Mesenchymal stem cell (in vitro differentiated cells and primary cell): Measurements from ENCODE around the gene TM9SF3.
A peak's percentile ranks its signal among the peaks of the same experiment; 100 is the strongest.

Experiments
- DNase-seq: peaks from one replicate; pipeline ENCODE4 v3.0.0-alpha.2; 2013
- H2AFZ ChIP-seq: one replicate; pipeline ENCODE4 v1.6.1; 2013; ENCODE audit warnings: low read depth, mild to moderate bottlenecking, control low read depth, inconsistent platforms, low read length, moderate library complexity
- H2AK5ac ChIP-seq: 2 replicates; pipeline ENCODE4 v1.6.1; 2013; ENCODE audit warnings: low read length, moderate library complexity, mild to moderate bottlenecking, inconsistent platforms; ENCODE audit not compliant: severe bottlenecking
- H2BK120ac ChIP-seq: one replicate; pipeline ENCODE4 v1.6.1; 2013; ENCODE audit warnings: low read depth, mild to moderate bottlenecking, inconsistent platforms, low read length, moderate library complexity
- H2BK12ac ChIP-seq, 2 experiments: one replicate each; pipeline ENCODE4 v1.6.1; 2013; ENCODE audit warnings: inconsistent platforms in 2 of 2, low read length in 2 of 2, mild to moderate bottlenecking in 2 of 2, moderate library complexity in 2 of 2, control low read depth in 1 of 2
- H2BK15ac ChIP-seq: one replicate; pipeline ENCODE4 v1.6.1; 2013; ENCODE audit warnings: mild to moderate bottlenecking, low read depth, inconsistent platforms; ENCODE audit not compliant: poor library complexity, severe bottlenecking
- H2BK5ac ChIP-seq: 2 replicates; pipeline ENCODE4 v1.6.1; 2013; ENCODE audit warnings: low read depth, mild to moderate bottlenecking, low read length, control low read depth, inconsistent platforms; ENCODE audit not compliant: poor library complexity, severe bottlenecking
- H3K14ac ChIP-seq, 2 experiments: one replicate each; pipeline ENCODE4 v1.6.1; 2013; ENCODE audit warnings: inconsistent platforms in 2 of 2, low read length in 2 of 2, control low read depth in 1 of 2, mild to moderate bottlenecking in 1 of 2, moderate library complexity in 1 of 2
- H3K18ac ChIP-seq, 2 experiments: one replicate each; pipeline ENCODE4 v1.6.1; 2013; ENCODE audit warnings: inconsistent platforms in 2 of 2, low read length in 2 of 2, control low read depth in 1 of 2, low read depth in 1 of 2, mild to moderate bottlenecking in 1 of 2
- H3K23ac ChIP-seq, 2 experiments: one replicate each; pipeline ENCODE4 v1.6.1; 2013; ENCODE audit warnings: inconsistent platforms in 2 of 2, low read length in 2 of 2, mild to moderate bottlenecking in 2 of 2, moderate library complexity in 2 of 2, control low read depth in 1 of 2
- H3K27ac ChIP-seq: 2 replicates; pipeline ENCODE4 v1.5.1; 2013; ENCODE audit warnings: mild to moderate bottlenecking, moderate library complexity, low read length, control low read depth, inconsistent platforms; ENCODE audit not compliant: poor library complexity, severe bottlenecking
- H3K27me3 ChIP-seq, 2 experiments: 2 replicates each; pipeline versions ENCODE4 v1.6.1 to v1.7.0; 2013; ENCODE audit warnings: low read length in 2 of 2, mild to moderate bottlenecking in 2 of 2, moderate library complexity in 2 of 2, control low read depth in 1 of 2, inconsistent platforms in 1 of 2; ENCODE audit not compliant: control insufficient read depth in 1 of 2, insufficient read depth in 1 of 2
- H3K36me3 ChIP-seq, 2 experiments: 2 replicates each; pipeline versions ENCODE4 v1.6.1 to v1.7.0; 2013; ENCODE audit warnings: low read length in 2 of 2, control low read depth in 1 of 2, inconsistent platforms in 1 of 2, low read depth in 1 of 2, mild to moderate bottlenecking in 1 of 2; ENCODE audit not compliant: insufficient read depth in 2 of 2, control insufficient read depth in 1 of 2
- H3K4ac ChIP-seq, 2 experiments: one replicate each; pipeline ENCODE4 v1.6.1; 2013; ENCODE audit warnings: inconsistent platforms in 2 of 2, low read length in 2 of 2, mild to moderate bottlenecking in 2 of 2, moderate library complexity in 2 of 2, control low read depth in 1 of 2, low read depth in 1 of 2
- H3K4me1 ChIP-seq: 2 replicates; pipeline ENCODE4 v1.6.1; 2013; ENCODE audit warnings: low read depth, low read length, control low read depth; ENCODE audit not compliant: control insufficient read depth, insufficient read depth
- H3K4me2 ChIP-seq: 2 replicates; pipeline ENCODE4 v1.6.1; 2013; ENCODE audit warnings: low read length, mild to moderate bottlenecking, inconsistent platforms; ENCODE audit not compliant: poor library complexity, severe bottlenecking
- H3K4me3 ChIP-seq, 2 experiments: 2 replicates each; pipeline versions ENCODE4 v1.5.1 to v1.7.0; 2013; ENCODE audit warnings: low read length in 2 of 2, mild to moderate bottlenecking in 2 of 2, control low read depth in 1 of 2, low read depth in 1 of 2; ENCODE audit not compliant: insufficient read depth in 1 of 2
- H3K79me1 ChIP-seq: replicated peaks from 2 replicates; pipeline ENCODE4 v1.6.1; 2013; ENCODE audit warnings: mild to moderate bottlenecking, control low read depth, low read length, inconsistent platforms; ENCODE audit not compliant: poor library complexity, severe bottlenecking
- H3K9ac ChIP-seq: 2 replicates; pipeline ENCODE4 v1.7.0; 2013; ENCODE audit warnings: mild to moderate bottlenecking, low read length, moderate library complexity
- H3K9me3 ChIP-seq: 2 replicates; pipeline ENCODE4 v1.7.0; 2013; ENCODE audit warnings: mild to moderate bottlenecking, low read length; ENCODE audit not compliant: control insufficient read depth
- H4K8ac ChIP-seq: one replicate; pipeline ENCODE4 v1.6.1; 2013; ENCODE audit warnings: inconsistent platforms, mild to moderate bottlenecking, low read length, moderate library complexity
- H4K91ac ChIP-seq: one replicate; pipeline ENCODE4 v1.6.1; 2013; ENCODE audit warnings: mild to moderate bottlenecking, low read length, inconsistent platforms
- WGBS: methylation state at CpG from one replicate; pipeline ENCODE4 v1.1.7; 2013; ENCODE audit warnings: mixed read lengths; 5-methylcytosine and 5-hydroxymethylcytosine counted together

Gene TM9SF3

DNA sequence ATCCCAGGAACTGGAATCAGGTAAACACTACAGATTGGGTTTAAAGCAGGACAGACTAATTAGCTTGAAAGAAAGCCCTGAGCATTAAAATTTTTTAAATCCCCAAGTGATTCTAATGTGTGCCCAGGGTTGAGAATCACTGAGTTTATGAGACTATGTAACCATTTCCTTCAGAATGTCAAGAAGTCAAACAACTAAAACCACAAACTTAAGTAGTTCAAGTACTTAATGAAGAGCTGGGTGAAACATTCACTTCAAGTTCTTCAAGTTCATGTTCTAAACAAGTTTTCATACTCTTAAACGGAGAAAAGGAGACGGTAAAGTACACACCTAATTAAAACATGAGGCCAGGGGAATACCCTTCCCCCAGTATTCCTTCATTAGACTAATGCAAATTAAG, 44.9 kb downstream of the TM9SF3 start:
- no peak overlapping the region for H2AK5ac ChIP-seq
- no peaks in the 10 kb centered on the region for H3K27me3 ChIP-seq
- no peak overlapping the region for H2BK15ac ChIP-seq
- H3K4me1 ChIP-seq = no peaks in the 10 kb centered on the region
- H3K18ac ChIP-seq = no peak overlapping the region
- no peak overlapping the region for H3K27ac ChIP-seq
- H3K4me3 ChIP-seq = no peak overlapping the region
- peaks cover 8% of the 10 kb centered on the region for H3K79me1 ChIP-seq
- H3K4me2 ChIP-seq = no peak overlapping the region
- DNase-seq = peak; percentile 82
- no peak overlapping the region for H2AFZ ChIP-seq
- H4K8ac ChIP-seq = no peak overlapping the region
- WGBS = 12% methylated on average over 2 of the region's 2 CpGs
- H4K91ac ChIP-seq = no peak overlapping the region
- H2BK12ac ChIP-seq = no peak overlapping the region
- H3K36me3 ChIP-seq = peaks cover 6 to 72% of the 10 kb centered on the region in 2 experiments
- H3K4ac ChIP-seq = no peak overlapping the region
- no peak overlapping the region for H3K14ac ChIP-seq
- H3K9me3 ChIP-seq = no peaks in the 10 kb centered on the region
- no peak overlapping the region for H2BK5ac ChIP-seq
- H3K23ac ChIP-seq = no peak overlapping the region
- H3K9ac ChIP-seq = no peak overlapping the region
- no peak overlapping the region for H2BK120ac ChIP-seq

DNA sequence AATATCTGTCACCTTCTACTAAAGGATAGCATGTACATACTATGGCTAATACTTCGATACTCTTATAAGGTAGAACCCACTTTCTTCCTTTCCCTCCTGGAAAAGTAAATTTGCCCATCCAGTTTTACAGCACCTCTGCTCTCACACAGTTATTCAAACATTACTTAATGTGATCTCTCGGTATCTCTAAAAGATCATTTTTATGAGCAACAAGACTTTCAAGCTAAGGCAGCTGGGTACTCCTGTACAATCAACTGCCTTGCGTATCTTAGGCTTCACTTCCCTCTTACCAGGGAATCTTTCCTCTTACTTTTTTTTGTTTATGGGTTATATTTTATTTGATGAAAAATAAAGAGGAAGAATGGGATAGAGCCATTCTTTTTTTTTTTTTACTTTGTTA, 46.6 kb downstream of the TM9SF3 start:
- Histone ChIP-seq H2BK15ac (no peak overlapping the region), H4K8ac (no peak overlapping the region), H2AFZ (no peak overlapping the region), H3K27ac (no peak overlapping the region), H3K4me1 (no peaks in the 10 kb centered on the region), H3K79me1 (peaks cover 4% of the 10 kb centered on the region), H3K36me3 (peaks cover 3 to 60% of the 10 kb centered on the region in 2 experiments), H2BK5ac (no peak overlapping the region), H3K27me3 (no peaks in the 10 kb centered on the region), H3K14ac (no peak overlapping the region), H3K4me2 (no peak overlapping the region), H3K4ac (no peak overlapping the region), H4K91ac (no peak overlapping the region), H3K9ac (no peak overlapping the region), H2BK120ac (no peak overlapping the region), H3K23ac (no peak overlapping the region), H3K9me3 (no peaks in the 10 kb centered on the region), H3K4me3 (no peak overlapping the region), H3K18ac (no peak overlapping the region), H2AK5ac (no peak overlapping the region), H2BK12ac (no peak overlapping the region)
- 97% methylated on average over 2 of the region's 3 CpGs for WGBS
- no peak for DNase-seq

DNA sequence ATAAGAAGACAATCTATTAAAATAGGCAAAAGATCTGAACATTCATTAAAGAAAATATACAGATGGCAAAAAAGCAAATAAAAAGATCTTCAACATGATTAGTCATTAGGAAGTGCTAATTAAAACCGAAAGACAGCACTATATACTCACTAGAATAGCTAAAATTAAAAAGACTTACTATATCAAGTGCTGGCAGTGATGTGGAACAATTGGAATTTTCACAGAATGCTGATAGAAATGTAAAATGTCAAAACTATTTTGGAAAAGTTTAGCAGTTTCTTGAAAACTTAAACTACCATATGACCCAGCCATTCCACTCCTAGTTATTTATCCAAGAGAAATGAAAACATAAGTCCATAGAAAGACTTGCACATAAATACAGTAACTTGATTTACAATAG, 48.1 kb downstream of the TM9SF3 start:
- Histone ChIP-seq H3K79me1 (peaks cover 4% of the 10 kb centered on the region), H3K36me3 (peaks cover 3 to 61% of the 10 kb centered on the region in 2 experiments), H3K4ac (no peak overlapping the region), H3K4me1 (no peaks in the 10 kb centered on the region), H4K91ac (no peak overlapping the region), H3K14ac (no peak overlapping the region), H3K9me3 (no peaks in the 10 kb centered on the region), H2BK5ac (no peak overlapping the region), H3K18ac (no peak overlapping the region), H2BK15ac (no peak overlapping the region), H3K4me3 (no peak overlapping the region), H2BK120ac (no peak overlapping the region), H2AFZ (no peak overlapping the region), H2BK12ac (no peak overlapping the region), H2AK5ac (no peak overlapping the region), H3K27ac (no peak overlapping the region), H3K27me3 (no peaks in the 10 kb centered on the region), H3K9ac (no peak overlapping the region), H3K23ac (no peak overlapping the region), H3K4me2 (no peak overlapping the region), H4K8ac (no peak overlapping the region)
- DNase-seq = no peak
- no CpG with 5 or more reads among the region's 1 CpG for WGBS

DNA sequence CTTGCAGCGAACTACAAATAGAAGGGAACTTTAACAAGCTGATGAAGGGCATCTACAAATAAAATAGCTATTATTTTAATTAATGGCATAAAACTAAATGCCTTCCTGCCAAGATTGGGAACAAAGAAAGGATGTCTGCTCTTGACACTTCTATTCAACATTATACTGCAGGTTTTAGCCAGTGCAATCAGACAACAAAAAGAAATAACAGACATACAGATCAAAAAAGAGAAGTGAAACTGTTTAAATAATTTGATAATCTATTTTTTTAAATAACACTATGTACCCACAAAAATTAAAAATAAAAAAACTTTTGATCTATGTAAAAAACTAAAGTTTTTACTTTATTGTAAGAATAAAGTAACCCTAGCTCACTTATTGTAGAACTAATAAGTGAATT, 50.7 kb downstream of the TM9SF3 start:
- H4K91ac ChIP-seq = no peak overlapping the region
- H2AK5ac ChIP-seq = no peak overlapping the region
- no peak overlapping the region for H3K4me2 ChIP-seq
- H3K4ac ChIP-seq = no peak overlapping the region
- WGBS = no CpG with 5 or more reads among the region's 1 CpG
- no peak overlapping the region for H3K23ac ChIP-seq
- peaks cover 9% of the 10 kb centered on the region for H3K79me1 ChIP-seq
- no peak overlapping the region for H2AFZ ChIP-seq
- H3K4me3 ChIP-seq = no peak overlapping the region
- no peaks in the 10 kb centered on the region for H3K9me3 ChIP-seq
- H3K9ac ChIP-seq = no peak overlapping the region
- H3K27ac ChIP-seq = no peak overlapping the region
- no peaks in the 10 kb centered on the region for H3K27me3 ChIP-seq
- no peak overlapping the region for H2BK120ac ChIP-seq
- H3K4me1 ChIP-seq = no peaks in the 10 kb centered on the region
- DNase-seq = no peak
- no peak overlapping the region for H4K8ac ChIP-seq
- H2BK5ac ChIP-seq = no peak overlapping the region
- peaks cover 6 to 64% of the 10 kb centered on the region in 2 experiments for H3K36me3 ChIP-seq
- H2BK12ac ChIP-seq = no peak overlapping the region
- no peak overlapping the region for H2BK15ac ChIP-seq
- no peak overlapping the region for H3K18ac ChIP-seq
- no peak overlapping the region for H3K14ac ChIP-seq
